Epithelial cell of esophagus (primary cell): ENCODE data around the gene RBPJL.
A peak's percentile ranks its signal among the peaks of the same experiment; 100 is the strongest.

ENCODE experiments used
- DNase-seq: peaks from one replicate; pipeline ENCODE4 v3.0.0; 2010; ENCODE audit warnings: low read depth
- H3K4me3 ChIP-seq: 2 replicates; pipeline ENCODE4 v1.5.1; 2011; ENCODE audit warnings: mild to moderate bottlenecking, low read length, control low read depth
- TF ChIP-seq, protein P1 (sequence below): IDR thresholded peaks from 2 replicates; pipeline ENCODE4 v1.5.1; 2011; ENCODE audit warnings: low read depth, mild to moderate bottlenecking, low read length, control low read depth, inconsistent platforms; ENCODE audit not compliant: insufficient read depth; ENCODE audit errors: missing control alignments

The RBPJL gene

DNA sequence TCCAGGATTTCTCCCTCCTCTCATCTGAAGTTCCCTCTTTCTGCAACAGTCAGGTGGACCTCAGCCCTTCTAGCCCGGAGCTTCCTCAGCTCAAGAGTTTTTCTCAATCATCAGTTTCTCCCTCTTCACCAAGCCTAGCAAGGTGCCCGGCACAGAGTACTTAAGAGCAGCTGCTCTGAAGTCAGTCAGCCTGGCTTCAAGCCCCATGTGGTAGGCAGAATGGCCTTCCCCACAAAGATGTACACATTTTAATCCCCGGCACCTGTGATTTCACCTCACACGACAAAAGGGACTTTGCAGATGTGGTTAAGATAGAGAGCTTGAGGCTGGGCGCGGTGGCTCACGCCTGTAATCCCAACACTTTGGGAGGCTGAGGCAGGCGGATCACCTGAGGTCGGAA, 15.1 kb upstream of the RBPJL start:
- DNase-seq, result no peak
- no peak overlapping the region for H3K4me3 ChIP-seq
- TF ChIP-seq, protein P1, sequence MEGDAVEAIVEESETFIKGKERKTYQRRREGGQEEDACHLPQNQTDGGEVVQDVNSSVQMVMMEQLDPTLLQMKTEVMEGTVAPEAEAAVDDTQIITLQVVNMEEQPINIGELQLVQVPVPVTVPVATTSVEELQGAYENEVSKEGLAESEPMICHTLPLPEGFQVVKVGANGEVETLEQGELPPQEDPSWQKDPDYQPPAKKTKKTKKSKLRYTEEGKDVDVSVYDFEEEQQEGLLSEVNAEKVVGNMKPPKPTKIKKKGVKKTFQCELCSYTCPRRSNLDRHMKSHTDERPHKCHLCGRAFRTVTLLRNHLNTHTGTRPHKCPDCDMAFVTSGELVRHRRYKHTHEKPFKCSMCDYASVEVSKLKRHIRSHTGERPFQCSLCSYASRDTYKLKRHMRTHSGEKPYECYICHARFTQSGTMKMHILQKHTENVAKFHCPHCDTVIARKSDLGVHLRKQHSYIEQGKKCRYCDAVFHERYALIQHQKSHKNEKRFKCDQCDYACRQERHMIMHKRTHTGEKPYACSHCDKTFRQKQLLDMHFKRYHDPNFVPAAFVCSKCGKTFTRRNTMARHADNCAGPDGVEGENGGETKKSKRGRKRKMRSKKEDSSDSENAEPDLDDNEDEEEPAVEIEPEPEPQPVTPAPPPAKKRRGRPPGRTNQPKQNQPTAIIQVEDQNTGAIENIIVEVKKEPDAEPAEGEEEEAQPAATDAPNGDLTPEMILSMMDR, result no peak

DNA sequence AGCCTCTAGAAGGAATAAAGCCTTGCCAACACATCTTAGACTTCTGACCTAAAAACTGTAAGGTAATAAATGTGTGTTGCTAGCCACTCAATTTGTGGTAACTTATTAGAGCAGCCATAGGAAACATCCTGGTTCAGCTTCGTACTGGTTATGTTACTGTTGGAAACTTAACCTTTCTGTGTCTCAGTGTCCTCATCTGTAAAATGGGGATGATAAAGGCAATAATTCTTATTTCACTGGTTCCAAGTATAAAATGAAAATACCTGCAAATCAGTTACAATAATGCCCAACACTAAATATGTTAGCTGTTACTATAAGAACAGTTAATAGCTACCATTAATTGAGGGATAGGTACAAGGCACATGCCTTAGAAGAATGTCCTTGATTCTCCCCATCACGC, 14.3 kb upstream of the RBPJL start:
- TF ChIP-seq, protein P1, result no peak
- no peak for DNase-seq
- no peak overlapping the region for H3K4me3 ChIP-seq

DNA sequence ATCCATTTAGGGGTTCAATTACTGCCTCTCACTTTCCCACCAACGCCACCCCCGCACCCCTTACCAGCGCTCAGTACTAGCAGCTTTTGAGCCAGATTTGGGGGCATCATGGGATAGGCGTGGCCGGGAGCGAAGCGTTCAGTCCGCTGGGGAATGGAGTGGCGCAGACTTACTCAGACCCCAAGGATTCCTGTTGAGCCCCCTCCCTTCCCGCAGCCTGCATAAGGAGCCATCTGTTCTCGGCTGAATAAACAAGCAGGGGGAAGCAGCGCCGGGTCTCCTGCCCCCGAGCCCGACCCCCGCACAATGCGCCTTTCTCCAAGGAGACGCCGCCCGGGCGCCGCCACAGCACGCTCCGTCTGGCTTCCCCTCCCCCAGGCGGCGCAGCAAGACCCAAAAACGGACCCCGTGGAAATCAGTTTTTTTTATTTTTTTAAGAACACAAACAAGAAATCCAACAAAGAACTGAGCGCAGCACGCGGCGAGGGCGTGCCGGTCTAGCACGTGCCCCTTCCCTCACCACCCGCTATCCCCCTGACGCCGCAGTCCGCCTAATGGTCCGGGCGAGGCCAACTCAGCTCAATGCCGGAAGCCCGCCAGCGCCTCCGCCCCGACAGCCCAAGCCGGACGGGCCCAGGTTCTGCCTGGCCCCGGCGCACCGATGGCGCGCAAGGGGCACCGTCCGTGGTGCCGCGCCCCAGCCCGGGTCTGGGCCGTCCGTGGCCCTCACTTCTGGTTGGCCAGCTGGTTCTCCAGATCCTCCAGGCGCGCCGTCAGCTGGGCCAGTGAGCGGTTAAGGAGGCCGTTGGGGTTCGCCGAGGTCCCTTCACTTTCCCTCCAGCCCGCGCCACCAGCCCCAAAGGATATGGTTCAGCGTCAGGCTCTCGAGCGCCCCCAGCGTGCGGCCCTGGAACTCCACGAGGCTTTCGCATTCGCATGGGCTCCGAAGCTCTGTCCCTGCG, 13.3 kb upstream of the RBPJL start:
- peak; percentile 60 for DNase-seq
- TF ChIP-seq, protein P1, result peak; percentile 88
- peak overlapping the region; percentile 39 for H3K4me3 ChIP-seq

DNA sequence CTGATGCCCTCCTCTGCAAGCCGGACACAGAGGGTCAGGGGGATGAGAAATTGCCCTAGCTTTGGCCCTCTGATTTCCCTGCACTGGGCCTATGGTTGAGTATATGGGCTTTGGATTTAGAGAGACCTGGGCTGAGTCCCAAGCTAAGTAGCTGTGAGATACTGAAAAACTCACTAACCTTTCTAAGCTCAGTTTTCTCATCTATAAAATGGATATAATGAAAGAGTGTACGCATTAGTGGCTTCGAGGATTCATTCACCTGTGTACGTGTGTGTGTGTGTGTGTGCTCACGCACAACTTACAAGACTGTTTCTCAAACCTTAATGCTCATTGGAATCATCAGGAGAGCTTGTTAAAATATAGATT, 12.7 kb upstream of the RBPJL start:
- DNase-seq, result no peak
- TF ChIP-seq, protein P1, result no peak
- no peak overlapping the region for H3K4me3 ChIP-seq

DNA sequence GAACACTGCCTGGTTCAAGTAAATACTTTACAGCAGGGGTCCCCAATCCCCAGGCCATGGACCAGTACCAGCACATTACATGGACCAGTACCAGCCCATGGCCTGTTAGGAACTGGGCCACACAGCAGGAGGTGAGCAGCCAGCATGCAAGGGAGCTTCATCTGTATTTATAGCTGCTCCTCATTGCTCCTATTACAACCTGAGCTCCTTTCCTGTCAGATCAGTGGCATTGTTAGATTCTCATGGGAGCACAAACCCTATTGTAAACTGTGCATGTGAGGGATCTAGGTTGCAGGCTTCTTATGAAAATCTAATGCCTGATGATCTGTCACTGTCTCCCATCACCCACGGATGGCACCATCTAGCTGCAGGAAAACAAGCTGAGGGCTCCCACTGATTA, 12.0 kb upstream of the RBPJL start:
- H3K4me3 ChIP-seq, result no peak overlapping the region
- TF ChIP-seq, protein P1, result no peak
- DNase-seq, result no peak

DNA sequence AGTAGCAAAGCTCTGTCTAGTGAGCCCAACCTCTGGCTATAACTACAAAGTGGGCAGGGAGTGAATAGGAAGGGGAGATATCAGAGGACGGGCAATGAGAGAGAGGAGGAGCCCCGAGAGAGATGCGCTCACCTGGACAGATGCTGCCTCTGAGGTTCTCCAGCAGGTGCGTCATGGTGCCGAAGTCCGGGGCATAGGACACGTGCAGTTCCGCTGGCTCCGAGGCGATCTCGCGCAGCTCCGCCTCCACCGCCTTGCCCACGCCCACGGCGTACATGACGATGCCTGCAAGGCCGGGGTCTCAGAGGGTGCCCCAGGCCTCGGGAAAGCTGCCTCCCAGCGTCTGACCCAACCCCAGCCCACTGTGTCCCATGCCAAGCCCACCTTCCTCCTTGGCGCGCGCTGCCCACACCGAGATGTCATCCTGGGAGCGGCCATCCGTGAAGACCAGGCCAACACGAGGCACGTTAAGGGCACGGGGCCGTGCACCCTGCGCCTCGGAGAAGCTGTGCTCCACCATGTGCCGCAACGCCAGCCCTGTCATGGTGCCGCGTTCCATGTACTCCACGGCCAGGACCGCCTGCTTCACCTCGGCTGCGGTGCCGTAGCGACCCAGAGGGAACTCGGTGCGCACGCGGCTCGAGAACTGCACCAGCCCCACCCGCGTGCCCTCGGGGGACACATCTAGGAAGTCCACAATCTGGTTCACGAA, 8.7 kb upstream of the RBPJL start:
- H3K4me3 ChIP-seq, result no peak overlapping the region
- no peak for DNase-seq
- TF ChIP-seq, protein P1, result no peak
